Stimulated activated CD4-positive, alpha-beta T cell treated with anti-CD3 and anti-CD28 coated beads, Interleukin-2, amount 100 ng/mL, for 48 hours (primary cell): ENCODE data around the gene HOXA5.

Source experiments
- DNase-seq, 2 donors: peaks; one replicate each; pipeline ENCODE4 v3.0.0-alpha.2; 2020

The HOXA5 gene

DNA sequence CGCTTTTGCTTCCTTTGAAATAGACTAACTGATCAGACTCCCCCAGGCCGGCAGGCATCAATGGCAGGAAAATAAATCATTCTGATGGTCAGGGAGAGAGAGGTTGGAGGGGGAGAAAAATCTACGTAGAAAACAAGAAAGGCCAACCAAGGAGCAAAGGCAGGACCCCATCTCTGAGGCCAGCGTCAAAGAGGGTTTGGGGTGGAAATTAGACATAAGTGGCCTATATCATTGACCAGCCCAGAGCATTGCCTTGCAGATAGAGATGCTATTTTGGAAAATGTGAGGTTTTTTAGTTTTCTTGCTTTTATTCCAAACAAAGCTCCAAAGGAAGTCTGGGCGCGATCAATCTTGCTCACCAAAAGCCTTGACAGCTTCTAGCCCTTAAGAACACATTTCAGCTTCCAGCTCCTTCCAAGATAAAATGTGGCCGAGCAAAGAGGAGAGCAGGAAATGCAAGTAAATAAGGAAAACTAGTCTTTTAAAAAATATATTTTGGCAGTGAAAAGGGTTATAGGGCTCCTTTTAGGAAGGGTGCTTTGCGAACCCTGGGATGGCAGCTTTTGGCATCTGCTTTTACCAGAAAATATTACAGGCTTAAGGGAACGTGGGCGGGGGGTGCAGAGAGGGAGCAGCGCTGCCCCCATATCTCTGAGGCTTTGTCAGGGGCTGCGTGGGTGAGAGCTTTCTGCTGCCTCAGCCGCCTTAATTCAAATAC is 39.0 kb downstream of the HOXA5 start:
- DNase-seq: no peak

DNA sequence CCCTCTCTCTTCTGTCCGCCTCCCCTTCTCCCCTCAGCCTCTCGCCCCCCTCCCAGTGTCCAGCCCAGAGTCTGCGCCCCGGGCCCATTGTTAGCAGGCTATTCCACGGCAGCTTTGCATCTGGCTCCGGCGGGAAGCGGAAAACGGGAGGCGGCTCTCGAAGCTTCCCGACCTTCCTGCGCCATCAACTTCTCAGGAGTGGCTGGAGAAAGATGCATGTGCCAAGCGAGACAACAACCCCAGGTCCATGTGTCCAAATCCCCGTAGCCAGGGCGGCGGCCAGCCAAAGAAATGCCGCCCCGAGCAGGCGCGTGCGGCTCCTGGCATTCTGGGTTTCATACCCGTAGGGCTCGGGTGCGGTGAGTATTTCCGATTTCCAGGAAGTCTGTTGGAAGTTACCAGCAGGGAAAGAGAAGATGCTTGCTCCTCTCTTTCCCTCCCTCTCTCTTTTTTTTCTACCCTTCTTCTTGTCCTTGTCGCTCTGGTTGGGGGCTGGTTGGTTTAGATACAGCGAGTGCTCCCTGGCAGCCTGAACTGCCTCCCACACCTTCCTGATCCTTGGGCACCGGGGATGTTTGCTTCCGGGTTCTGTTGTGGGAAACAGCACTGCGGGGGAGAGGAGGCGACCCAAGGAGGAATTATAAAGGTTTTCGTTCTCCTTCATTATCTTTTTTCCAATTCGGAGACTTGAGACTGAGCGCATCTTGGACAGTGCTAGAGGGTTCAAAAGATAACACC is 39.8 kb downstream of the HOXA5 start:
- DNase-seq: no peak

DNA sequence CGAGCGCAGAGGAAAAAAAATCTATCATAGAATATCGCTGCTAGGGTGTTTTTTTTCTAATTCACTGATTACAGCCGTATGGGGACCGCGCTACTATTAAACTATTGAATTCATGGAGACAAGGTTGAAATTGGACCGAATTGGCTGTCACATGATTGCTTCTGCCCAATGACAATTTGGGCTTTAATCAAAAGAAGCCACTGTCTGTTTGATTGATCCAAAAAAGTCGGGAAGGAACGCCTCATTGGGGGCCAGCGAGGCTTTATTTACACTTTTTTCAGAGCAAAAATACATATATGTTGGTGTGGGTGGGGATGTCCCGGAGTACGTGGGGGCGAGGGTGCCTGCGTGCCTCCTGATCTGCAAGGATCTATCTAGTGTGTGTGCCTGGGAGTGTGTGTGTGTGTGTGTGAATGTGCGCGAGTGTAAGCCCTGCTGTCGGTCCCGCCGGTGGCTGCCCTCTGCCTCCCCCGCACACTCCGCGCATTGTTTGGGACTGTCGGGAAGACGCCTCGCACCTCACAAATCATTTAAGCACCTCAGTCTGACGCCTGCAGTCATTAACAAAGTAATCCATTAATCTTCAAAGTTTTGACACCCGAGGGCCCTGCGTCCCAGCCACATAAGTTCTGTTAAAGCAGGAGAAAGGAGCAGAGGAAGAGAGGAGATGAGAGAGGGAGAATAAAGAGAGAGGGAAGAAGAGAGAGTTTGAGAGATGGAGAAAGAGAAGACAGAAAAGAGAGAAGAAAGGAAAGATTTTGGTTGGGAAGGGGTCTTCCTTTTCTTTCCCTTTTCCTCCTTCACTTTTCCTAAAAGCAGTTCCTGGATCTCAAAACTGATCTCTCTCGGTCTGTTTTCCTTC is 40.7 kb downstream of the HOXA5 start, which contains the start of gene HOXA2:
TSS of gene HOXA2 (minus strand) at position 103 of the 862 bp plus-strand sequence. CDS start 183 bp downstream, outside the sequence.
- no peak for DNase-seq

DNA sequence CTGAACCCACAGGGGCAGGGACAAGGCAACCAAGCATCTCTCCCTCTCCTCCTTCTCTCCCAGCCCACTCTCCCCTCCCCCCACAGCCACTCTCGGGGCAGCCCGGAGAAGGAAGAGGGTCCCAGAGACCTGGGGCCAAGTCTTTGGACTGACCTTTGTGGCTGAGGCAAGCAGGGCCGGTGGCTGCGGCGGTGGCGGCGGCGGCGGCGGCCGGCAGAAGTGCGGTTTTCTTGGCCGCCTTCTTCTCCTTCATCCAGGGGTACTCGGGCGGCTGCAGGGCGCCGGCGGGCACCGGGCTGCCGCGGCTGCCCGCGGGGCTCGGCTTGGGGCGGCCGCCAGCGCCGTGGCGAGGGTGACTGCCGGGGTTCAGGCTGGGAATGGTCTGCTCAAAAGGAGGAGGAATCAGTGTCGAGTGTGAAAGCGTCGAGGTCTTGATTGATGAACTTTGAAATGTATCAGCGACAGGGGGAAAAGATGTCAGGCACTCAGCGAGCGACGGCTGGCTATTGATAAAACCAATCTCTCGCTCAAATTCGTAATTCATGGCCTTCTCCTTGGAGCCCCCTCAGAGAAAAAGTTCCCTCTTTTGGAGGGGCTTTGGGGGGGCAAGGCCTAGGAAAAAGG is 41.4 kb downstream of the HOXA5 start:
- DNase-seq: no peak

DNA sequence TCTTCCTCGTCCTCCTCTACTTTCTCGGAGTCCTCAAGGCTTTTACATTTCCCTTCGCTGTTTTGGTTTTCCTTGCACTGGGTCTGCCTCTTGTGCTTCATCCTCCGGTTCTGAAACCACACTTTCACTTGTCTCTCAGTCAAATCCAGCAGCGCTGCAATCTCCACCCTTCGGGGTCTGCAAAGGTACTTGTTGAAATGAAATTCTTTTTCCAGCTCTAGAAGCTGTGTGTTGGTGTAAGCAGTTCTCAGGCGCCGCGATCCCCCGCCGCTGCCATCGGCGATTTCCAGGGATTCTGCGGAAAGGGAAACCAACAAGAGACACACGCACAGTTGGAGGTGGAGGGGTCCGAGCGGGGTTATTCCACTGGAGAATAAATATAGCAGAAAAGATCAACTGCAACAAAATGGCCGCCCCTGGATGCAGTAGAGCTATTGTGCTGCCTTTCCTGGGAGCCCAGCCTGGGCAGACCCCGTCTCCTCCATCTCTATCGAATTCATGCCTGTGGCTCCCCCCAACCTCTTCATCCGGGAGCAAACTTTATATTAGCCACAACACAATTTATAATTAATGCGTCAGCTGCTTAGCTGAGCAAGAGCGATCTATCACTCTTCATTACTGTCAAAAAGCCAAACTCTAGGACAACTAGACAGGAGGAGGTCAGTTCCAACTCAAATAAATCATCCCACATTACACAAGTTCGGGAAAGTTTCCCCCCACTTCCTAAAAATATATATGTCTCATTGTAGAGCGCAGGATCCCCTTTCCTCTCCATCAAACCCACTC is 42.1 kb downstream of the HOXA5 start:
- DNase-seq: no peak

DNA sequence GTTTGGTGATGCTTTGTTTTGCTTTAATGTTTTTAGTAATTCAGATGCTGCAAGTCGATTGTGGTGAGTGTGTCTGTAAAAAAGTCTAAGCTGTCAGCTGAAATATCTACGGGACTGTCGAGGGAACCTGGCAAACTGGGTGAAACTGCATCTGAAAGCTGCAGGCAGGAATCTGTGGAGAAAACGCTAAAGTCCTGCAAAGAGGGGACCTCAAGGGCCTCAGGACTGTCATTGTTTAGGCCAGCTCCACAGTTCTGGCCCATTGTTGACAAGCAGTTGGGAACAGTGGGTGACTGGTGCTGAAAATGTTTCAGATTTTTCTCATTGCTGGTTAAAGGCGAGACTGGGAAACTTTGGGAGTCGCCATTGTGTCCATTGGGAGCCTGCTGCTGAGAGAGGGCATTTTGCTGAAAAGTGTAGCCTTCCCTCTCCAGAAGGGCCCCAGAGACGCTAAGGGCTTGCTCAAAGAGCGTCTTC is 42.7 kb downstream of the HOXA5 start:
- DNase-seq: no peak

DNA sequence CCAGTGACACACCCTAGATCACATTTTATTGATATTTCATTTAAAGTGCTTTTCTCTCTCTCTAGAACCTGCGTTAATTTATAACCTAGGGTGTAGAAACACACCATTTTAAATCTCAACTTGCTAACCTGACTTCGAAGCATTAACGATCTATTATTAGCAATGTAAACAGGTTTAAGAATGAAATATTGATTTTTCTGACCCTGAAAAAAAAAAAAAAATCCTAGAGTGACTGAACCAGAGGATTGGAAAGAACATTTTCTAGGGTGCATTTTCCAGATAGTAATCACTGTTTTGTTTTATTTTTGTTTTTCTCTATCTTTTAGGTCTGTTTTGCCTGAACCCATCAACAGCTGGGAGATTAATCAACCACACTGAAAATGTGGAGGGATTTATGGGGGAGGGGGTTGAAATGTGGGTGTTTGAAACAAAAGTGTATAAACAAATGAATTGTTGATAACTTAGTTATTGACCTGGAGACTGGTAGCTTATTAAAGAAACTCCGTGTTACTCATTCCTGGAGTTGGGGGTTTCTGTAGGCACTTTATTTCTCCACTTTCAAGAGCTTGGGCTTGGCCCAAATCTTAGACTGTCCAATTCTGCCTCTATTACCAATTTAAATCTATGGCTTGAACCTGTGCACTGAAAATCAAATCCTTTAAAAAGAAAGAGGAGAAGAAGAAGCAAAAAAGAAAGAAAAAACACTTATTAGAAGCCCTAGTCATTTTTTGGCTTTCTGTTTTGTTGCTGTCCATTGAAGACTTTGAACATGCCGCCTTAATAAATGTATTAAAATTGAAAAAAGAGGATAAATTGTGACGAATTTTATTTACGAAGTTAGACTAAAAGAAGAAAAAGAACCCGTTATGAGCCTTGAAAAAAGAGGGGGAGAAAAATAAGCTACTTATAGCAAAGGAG is 43.8 kb downstream of the HOXA5 start:
- DNase-seq: no peak

DNA sequence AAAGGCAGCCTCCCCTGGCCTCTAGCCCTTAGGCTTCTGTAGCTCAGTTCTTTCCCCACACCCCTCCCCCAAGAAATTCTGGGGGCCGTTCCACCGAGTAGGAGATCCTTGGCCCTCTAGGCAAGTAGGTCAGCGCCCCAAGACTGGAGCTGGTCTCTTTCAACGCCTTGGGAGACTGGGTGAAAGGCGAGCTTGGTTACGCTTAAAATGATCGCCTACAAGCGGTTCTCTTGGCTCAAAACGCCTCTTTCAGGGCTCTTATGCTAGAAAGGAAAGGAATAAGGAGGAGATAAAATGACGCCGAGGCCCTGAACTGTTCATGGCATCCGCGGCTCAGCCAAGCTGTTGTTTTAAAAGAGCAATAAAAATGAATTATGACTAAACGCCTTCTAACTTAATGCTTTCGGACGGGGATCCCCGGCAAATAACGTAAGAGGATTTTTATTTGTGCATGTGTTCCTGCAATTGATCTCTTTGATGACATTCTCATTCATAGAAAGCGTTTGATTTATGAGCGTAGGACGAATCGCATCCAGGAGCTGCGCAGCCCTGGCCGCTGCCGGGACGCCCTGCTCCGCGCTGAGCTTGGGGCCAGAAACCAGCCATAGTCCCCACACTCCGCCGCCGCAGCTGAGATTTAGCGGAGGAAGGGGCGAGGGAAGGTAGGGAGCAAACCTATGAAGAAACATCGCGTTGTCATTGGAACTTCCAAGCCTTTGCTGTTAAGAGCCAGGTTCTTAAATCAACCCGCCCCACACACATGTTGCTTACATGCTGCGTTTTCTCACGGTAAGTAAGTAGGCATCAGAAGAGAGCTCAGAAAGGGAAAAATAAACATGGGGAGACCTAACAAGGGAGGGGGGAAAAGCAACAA is 44.7 kb downstream of the HOXA5 start:
- DNase-seq: no peak

DNA sequence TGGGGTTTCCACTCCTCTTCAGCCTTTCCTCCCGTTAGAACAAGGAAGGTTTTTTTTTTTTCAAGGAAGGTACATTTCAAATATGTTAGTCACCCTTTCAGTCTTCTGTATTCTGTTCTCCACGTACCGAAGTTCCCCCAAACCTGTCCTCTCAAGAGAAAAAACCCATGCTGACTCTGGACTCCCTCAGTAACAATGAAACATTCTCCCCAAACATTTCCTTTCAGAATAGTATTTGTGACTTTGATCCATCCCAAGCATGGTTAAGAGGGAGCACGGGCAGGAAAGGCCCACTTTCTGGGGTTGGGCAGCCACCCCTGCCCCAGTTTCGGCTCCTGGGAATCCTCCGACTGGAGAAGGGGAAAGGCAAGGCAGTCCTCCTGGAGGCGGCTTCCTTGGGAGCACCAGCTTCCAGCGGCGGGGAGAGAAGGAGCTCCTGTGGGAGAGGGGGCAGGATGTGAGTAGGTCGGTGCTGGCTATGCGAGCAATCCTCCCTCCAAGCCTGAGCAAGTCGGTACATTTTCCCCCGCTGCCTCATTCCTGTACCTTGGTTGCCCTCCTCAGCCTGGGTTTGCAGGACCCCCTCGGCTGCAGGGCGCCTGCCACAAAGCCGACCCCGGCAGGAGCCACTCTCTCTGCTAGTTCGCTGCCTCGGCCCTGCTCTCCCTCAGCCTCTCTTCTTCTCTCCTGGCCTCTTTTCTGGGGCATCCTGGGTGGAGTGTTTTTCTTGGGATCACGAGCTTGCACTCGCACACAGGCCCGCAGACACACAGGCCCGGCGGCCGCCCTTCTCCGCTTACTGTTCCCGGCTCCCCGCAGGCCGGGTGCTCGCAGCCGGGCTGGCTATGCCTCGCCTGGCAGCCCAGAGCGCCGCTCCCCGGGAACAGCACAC is 45.5 kb downstream of the HOXA5 start:
- DNase-seq: no peak

DNA sequence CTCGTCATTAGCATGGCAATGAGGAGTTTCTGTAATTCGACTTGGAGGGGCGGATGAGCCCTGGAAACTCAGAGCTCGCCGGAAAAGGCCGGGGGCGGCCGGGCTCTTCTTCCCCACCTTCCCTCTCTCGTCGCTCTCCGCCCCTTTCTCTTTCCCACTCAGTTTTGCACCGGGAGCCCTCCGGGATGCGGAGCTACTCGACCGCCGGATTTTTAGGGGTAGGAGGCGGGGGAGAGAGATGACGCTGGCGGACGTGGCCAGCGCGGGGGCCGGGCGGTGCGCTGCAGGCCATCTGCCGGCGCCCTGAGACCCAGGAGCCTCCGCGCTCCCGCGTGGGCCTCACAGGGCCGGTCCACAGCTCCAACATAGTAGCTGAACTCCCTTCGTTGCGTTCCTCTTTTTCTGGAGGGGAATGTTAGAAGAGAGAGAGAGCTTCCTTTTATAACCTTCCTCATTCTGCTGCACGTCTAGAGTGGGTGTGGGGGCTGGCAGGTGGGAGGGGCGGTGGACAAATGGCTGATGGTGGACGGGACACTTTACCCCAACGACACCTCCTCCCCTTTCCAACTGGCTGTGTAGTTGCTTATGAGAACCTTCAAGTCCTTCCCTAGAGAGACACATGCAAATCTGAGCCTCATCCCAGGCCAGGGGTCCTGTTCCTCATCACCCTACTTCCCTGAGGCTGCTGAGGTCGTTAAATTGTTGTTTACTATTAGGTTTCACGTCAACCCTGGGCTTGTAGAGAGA is 46.5 kb downstream of the HOXA5 start:
- no peak for DNase-seq

DNA sequence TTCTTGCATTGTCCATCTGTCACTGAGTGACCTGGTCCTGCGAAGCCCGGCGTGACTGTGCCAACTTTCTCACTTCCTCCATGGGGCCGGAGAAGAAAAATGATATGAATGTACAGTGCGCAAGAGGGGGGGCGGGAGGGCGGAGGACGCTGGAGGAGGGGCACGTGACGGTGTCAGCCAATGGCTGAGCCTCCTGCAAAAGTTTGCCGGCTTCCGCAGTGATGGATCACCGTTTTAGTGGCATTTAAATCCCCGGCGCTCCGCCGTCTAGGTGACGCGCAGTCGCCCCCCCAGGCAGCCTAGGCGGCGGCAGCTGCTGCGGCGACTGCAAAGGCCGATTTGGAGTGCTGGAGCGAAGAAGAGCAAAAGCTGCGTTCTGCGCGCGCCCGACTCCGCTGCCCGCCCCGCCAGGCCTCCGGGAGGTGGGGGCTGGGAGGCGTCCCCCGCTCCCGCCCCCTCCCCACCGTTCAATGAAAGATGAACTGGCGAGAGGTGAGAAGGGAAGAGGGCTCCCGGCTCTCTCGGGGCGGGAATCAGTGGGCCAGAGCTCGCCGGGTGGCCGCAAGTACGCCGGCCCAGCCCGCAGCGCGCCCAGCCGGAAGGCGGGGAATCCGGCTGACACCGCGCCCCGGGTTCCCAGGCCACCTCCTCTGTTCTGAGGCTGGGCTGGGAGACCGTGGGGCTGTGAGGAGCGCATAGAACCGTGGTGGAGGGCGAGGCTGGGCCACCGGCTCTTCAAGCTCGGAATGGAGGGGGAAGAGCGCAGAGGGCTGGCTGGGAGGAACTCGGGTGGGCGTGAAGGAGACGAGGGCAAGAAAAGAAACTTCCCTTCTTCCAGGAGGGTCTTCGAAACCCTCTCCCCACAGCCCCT is 47.3 kb downstream of the HOXA5 start, which contains the start of gene HOXA1:
TSS of gene HOXA1 (minus strand) at position 104 of the 871 bp plus-strand sequence. CDS start at position 16, 88 bp downstream.
- DNase-seq: peak; percentile 48 to 54

DNA sequence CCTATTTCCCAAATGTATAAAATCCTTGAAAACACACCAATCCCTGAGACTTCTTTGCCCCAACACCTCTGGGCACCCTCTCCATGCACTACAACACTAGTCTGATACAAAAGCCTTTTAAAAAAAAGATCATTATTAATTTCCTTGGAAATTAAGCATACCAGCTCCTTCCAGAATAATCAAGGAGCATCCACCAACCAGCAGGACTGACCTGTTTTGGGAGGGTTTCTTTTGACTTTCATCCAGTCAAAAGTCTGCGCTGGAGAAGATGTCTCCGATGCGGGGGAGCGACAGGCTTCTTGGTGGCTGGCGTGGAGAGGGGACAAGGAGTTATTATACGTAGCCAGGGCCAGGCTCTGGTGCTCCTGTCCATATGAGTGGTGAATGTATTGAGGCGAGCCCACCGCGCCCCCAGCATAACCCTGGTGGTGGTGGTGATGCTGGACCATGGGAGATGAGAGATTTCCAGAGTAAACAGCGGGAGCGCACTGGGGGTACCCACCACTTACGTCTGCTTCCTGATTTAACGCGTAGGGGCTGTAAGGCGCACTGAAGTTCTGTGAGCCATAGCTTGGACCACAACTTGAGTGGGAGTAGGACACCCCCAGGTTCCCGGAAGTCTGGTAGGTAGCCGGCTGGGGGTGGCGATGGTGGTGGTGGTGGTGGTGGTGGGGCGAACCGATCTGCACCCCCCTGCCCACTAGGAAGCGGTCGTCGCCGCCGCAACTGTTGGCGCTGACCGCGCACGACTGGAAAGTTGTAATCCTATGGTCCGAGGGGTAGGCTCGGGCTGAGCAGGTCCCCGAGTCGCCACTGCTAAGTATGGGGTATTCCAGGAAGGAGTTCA is 48.2 kb downstream of the HOXA5 start:
- no peak for DNase-seq

DNA sequence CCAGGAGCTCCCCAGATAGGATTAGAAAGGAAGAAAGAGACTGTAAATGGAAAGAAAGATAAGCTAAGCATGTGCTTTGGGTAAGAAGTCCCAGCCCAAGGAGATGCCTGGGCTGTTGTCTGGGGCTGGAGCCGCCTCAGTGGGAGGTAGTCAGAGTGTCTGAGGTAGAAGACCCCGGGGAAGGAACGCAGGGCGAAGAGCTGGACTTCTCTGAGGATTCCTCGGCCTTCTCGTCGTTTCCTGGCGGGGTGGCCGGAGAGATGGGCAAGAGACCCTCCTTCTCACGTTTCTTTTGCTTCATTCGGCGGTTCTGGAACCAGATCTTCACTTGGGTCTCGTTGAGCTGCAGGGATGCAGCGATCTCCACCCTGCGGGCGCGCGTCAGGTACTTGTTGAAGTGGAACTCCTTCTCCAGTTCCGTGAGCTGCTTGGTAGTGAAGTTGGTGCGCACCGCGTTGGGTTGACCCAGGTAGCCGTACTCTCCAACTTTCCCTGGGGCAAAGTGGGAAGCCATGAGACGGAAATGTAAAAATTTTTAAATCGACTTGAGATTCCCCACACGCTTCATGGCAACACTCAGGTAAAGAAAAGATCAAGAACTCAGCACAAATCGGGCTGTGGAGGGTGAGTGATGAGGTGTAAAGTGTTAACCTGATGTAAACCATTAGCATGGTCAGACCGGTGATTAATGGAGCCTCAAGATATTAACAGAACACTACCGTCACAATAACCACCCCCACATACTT is 49.0 kb downstream of the HOXA5 start:
- no peak for DNase-seq

DNA sequence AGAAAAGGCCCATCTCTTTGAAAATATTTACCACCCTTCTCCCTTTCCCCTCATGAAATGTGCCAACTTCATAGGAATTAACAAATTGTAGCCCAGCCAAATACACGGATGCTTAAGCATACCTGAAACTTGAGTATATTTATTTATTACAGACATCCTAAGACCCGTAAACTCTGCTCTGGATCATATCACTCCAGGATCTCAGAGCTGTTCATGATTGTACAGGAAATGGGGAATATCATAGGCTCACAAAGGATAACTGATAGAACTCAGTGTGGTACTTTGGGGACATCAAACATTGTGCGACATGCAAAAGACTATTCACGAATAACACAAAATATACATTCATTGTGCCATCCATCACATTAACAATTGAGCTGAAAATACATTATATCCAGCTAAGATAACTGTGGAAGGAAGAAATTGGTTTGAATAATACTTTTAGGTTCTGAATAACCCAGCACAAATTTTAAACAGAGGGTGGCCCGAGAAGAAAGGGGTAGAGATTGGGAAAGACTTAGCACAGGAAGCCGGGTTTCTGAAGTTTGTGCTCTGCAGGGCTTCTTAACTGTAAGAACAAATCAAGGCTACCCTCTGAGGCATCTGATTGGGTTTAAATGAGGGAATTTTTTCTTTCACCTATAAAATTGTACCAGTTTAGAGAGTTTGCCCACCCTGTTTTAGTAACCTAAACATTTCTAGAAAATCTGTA is 50.1 kb downstream of the HOXA5 start:
- DNase-seq: no peak

DNA sequence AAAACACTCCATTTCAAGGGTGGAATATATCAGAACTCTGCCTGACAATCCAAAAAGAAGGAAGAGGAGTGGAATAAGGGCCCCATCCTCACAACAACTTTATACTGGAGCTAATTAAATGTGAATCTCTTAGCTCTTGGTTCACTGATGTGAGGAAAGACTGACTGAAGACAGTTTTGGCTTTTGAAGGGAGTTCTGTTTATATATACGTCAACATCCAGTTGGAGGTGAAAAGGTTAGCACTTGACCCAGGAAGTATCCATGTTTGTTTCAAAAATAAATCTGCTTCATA is 50.7 kb downstream of the HOXA5 start:
- no peak for DNase-seq
